NCI-H1417 (cell line): ENCODE data around the gene TRMT61A.
"Not testable (repeated sequence)": the region's sequence is repeated elsewhere in the genome, so short reads cannot be mapped to it uniquely, and the experiment has no call there.

ENCODE experiments used
- DNase-seq, 3 experiments: peaks; one replicate each; lab custom pipeline; 2025; lab: John Stamatoyannopoulos, UW

Gene TRMT61A

GRCh38 chr14:103508521-103509329 is 20.3 kb upstream of the TRMT61A start:
- no peak for DNase-seq

- no peak for DNase-seq
Measured at GRCh38 chr14:103509864-103510723, 18.9 kb upstream of the TRMT61A start.

- DNase-seq = no peak
Measured at GRCh38 chr14:103510724-103511693, 18.0 kb upstream of the TRMT61A start.

- DNase-seq = not testable (repeated sequence)
Measured at GRCh38 chr14:103512180-103512579, 16.8 kb upstream of the TRMT61A start.

GRCh38 chr14:103512701-103513611 is 16.0 kb upstream of the TRMT61A start:
- DNase-seq = peak; percentile 27 to 86 (median 68)

- no peak for DNase-seq
Measured at GRCh38 chr14:103514596-103515421, 14.2 kb upstream of the TRMT61A start.

- no peak for DNase-seq
Measured at GRCh38 chr14:103516426-103517173, 12.4 kb upstream of the TRMT61A start.

- no peak for DNase-seq
Measured at GRCh38 chr14:103517174-103517566, 11.8 kb upstream of the TRMT61A start.

- no peak for DNase-seq
Measured at GRCh38 chr14:103517721-103518421, 11.1 kb upstream of the TRMT61A start.

- DNase-seq = peak; percentile 52 to 67 (median 54)
Measured at GRCh38 chr14:103518422-103519042, 10.5 kb upstream of the TRMT61A start.

GRCh38 chr14:103519043-103519836 is 9.8 kb upstream of the TRMT61A start:
- no peak for DNase-seq

- peak in 2 of 3 experiments; percentile 78 to 87 for DNase-seq
Measured at GRCh38 chr14:103519837-103520212, 9.2 kb upstream of the TRMT61A start.

GRCh38 chr14:103520269-103520656 is 8.7 kb upstream of the TRMT61A start:
- no peak for DNase-seq

- peak; percentile 59 to 96 (median 94) for DNase-seq
Measured at GRCh38 chr14:103520657-103521437, 8.1 kb upstream of the TRMT61A start.

GRCh38 chr14:103521438-103521950 is 7.5 kb upstream of the TRMT61A start:
- peak; percentile 44 to 75 (median 69) for DNase-seq

GRCh38 chr14:103521951-103522563 is 6.9 kb upstream of the TRMT61A start:
- peak; percentile 36 to 80 (median 75) for DNase-seq
